ENCODE results near the gene RMRP.

The RMRP gene

GRCh38 chr9:35657546-35658136 lies at the start of gene RMRP:
Gene RMRP, minus strand, starts transcription at chr9:35658019.
- peak; percentile 96 for DNase-seq

- DNase-seq: no peak
Observed at GRCh38 chr9:35706951-35707350, 49.1 kb upstream of the RMRP start.

- no peak for DNase-seq
Observed at GRCh38 chr9:35705836-35706430, 48.1 kb upstream of the RMRP start.

GRCh38 chr9:35705372-35705771 lies 47.6 kb upstream of the RMRP start:
- no peak for DNase-seq

- no peak for DNase-seq
Observed at GRCh38 chr9:35703906-35704672, 46.3 kb upstream of the RMRP start.

GRCh38 chr9:35702696-35703095 lies 44.9 kb upstream of the RMRP start:
- DNase-seq: no peak

GRCh38 chr9:35700942-35701341 lies 43.1 kb upstream of the RMRP start:
- no peak for DNase-seq

GRCh38 chr9:35700031-35700430 lies 42.2 kb upstream of the RMRP start:
- DNase-seq: no peak

- no peak for DNase-seq
Observed at GRCh38 chr9:35698231-35698630, 40.4 kb upstream of the RMRP start.

- DNase-seq: no peak
Observed at GRCh38 chr9:35697486-35697885, 39.7 kb upstream of the RMRP start.

- peak; percentile 58 for DNase-seq
Observed at GRCh38 chr9:35696520-35697215, 38.8 kb upstream of the RMRP start.

- DNase-seq: no peak
Observed at GRCh38 chr9:35695943-35696401, 38.2 kb upstream of the RMRP start.

- DNase-seq: no peak
Observed at GRCh38 chr9:35691757-35692301, 34.0 kb upstream of the RMRP start.

GRCh38 chr9:35691334-35691650 lies 33.5 kb upstream of the RMRP start:
- no peak for DNase-seq

- DNase-seq: peak; percentile 35
Observed at GRCh38 chr9:35690614-35691333, 33.0 kb upstream of the RMRP start.

- no peak for DNase-seq
Observed at GRCh38 chr9:35690294-35690613, 32.4 kb upstream of the RMRP start.

- no peak for DNase-seq
Observed at GRCh38 chr9:35689542-35690293, 31.9 kb upstream of the RMRP start, which contains the start of gene TPM2. Gene TPM2, minus strand, starts transcription at chr9:35689925. Its CDS starts 108 bp downstream, at chr9:35689817.

GRCh38 chr9:35688558-35689541 lies 31.0 kb upstream of the RMRP start:
- DNase-seq: peak; percentile 33

- DNase-seq: no peak
Observed at GRCh38 chr9:35687972-35688557, 30.2 kb upstream of the RMRP start.

- no peak for DNase-seq
Observed at GRCh38 chr9:35687306-35687705, 29.5 kb upstream of the RMRP start.

Measured in stimulated activated CD4-positive, alpha-beta T cell treated with anti-CD3 and anti-CD28 coated beads, Interleukin-4, amount 100 ng/mL, for 24 hours (primary cell).